GM13977 (cell line): Measurements from ENCODE around the gene AXIN2.

Experiments used
- DNase-seq: peaks from one replicate; pipeline ENCODE4 v3.0.0; 2012; ENCODE audit warnings: low spot score
- in situ Hi-C: fragments of 300-500 bp; cut with MboI; formaldehyde crosslinking; loops from one replicate; pipeline ENCODE4 v1.12.0; 2022; ENCODE audit warnings: low sequenced_read_pairs, low pct_unique_long_range_greater_than_20kb, mixed read lengths, inconsistent platforms; ENCODE audit not compliant: unreplicated experiment
- TF ChIP-seq, protein P1 (sequence below): IDR thresholded peaks from 2 replicates; pipeline ENCODE4 v1.5.1; 2012; ENCODE audit warnings: mild to moderate bottlenecking, control low read depth; ENCODE audit not compliant: insufficient read depth; ENCODE audit errors: extremely low read depth, missing control alignments

The AXIN2 gene

DNA sequence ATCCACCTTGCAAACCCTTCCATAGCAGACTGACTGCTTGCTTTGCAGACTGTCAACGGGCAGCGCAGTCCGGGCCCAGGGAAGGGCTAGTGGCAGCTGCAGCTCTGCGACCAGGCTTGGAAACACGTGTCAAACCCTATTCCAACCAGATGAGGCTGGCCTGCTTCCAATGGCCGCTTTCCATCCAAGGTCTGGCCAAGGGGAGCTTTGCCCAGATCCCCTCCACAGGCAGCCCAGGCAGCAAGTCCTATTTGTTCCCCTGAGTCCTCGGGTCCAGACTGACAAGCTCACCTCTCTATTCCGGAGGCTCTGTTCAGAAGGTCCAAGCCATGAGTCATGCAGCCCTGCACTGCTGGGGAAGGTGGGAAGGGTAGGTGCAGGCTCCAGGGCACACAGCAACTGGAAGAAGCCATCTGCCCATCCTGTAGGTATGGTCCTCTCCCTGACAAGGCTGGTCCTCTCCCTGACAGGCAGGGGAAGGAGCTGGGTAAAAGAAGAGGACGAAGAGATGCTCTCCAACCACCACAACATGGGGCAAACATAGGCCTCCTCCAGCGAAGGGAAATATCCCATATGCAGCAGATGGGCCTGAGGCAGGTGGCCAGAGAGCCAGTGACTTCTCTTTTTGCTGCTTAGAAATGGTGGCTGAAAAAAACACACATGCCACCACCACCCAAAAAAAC lies 22.6 kb upstream of the AXIN2 start:
- in situ Hi-C loops = no loop called here
- TF ChIP-seq, protein P1, sequence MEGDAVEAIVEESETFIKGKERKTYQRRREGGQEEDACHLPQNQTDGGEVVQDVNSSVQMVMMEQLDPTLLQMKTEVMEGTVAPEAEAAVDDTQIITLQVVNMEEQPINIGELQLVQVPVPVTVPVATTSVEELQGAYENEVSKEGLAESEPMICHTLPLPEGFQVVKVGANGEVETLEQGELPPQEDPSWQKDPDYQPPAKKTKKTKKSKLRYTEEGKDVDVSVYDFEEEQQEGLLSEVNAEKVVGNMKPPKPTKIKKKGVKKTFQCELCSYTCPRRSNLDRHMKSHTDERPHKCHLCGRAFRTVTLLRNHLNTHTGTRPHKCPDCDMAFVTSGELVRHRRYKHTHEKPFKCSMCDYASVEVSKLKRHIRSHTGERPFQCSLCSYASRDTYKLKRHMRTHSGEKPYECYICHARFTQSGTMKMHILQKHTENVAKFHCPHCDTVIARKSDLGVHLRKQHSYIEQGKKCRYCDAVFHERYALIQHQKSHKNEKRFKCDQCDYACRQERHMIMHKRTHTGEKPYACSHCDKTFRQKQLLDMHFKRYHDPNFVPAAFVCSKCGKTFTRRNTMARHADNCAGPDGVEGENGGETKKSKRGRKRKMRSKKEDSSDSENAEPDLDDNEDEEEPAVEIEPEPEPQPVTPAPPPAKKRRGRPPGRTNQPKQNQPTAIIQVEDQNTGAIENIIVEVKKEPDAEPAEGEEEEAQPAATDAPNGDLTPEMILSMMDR = no peak
- no peak for DNase-seq

DNA sequence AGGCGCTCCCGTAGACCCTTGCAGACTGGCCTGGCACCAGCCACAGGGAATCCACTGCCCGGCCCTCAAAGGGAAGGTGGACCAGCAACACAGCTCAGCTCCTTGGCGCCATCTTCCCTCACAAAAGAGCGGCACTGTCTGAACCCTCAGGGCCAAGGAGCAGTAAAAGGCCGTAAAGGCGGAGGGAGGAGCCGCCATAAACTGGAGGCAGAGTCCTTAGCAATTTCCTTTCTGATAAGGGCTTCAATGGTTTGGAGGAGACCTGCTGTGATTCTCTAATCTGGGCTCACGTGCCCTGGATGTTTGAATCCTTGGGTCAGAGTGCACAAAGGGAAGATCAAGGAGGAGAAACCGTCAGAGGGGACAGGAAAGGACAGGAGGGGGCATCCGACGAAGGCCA lies 15.5 kb upstream of the AXIN2 start:
- in situ Hi-C loops = no loop called here
- no peak for DNase-seq
- TF ChIP-seq, protein P1 = no peak

DNA sequence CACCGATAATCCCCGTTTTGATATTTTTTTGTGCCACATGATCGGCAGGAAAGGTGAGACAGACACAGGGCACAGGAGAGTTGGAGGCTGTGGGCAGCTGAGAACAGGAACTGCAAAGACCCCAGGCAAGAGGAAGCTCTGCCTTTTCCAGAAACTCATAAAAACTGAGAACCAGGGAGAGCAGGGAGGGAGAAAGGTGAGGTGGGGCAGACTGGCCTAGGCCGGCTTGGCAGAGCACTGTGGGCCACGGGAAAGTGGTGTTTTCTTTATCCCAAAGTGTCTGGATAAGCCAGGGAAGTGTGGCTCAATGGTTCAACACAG lies 11.8 kb upstream of the AXIN2 start:
- in situ Hi-C loops = no loop called here
- TF ChIP-seq, protein P1 = no peak
- no peak for DNase-seq

DNA sequence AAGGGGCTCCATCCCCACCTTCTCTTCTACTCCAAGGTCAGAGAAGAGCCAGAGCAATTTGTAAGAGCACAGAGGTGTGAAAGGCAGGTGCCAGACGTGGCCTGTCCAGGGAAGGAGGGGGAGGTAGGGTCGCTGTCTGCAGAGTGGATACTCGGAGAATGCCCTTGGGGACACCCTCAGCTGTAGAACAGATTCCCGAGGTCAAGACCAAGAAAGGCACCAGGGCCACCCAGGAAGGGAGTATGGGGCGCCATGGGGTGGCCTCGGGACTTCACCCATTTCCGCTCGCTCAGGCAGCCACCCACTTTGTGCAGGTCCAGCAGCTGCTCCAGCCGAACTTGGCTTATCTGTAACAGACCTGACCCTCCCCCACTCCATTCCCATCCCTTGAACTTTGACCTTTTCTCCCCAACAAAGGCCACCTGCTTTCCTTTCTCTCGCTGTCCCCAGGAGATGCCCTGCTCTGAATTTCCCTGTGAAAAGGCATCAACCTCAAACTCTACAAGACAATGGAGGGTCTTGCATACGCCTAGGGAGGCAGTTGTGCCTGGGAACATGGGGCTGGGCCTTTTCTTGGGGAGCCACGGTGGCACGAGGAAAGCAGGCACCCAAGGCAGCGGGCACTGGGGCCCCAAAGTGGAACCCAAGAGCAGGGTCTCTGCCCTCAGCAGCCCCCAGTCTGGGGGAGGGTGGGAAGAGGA lies 11.3 kb upstream of the AXIN2 start:
- DNase-seq = no peak
- TF ChIP-seq, protein P1 = no peak
- in situ Hi-C loops = no loop called here

DNA sequence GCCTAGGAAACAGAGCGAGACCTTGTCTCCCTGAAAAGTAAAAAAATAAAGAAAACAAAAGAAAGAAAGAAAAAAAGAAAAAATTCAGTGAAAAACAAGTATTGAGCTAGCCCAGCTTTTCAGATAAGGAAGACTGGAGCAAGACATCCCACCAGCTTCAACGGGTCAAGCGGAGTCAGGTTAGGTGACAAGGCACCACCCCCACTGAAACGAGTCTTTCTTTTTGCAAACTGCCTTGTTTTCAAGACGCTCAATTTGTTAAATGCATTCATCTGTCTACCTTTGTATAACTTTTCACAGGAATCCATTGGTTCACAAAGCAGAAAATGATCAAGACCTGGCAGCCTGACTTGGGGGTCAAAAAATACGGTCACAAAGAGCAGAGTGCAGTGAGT lies 10.7 kb upstream of the AXIN2 start:
- TF ChIP-seq, protein P1 = no peak
- no peak for DNase-seq
- in situ Hi-C loops = no loop called here

DNA sequence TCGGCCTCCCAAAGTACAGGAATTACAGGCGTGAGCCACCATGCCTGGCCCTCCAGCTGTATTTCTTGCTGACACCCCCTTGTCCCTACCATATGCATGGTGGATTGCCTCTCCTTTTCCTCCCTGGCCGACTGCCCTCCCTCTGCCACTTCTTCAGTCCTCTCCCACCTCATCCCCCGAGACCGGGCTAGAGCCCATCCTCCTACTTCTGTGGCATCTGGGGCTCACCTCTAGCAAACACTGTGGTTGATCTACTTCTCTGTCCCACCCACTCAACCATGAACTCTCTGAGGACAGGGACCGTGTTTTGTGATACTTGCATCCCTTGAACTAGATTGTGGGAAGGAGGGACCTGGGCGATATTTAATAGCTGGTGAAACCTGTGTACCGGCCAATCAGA lies 7.5 kb upstream of the AXIN2 start:
- TF ChIP-seq, protein P1 = no peak
- in situ Hi-C loops = no loop called here
- DNase-seq = no peak
